ENCODE measurements around the gene USP2.

Gene USP2

DNA sequence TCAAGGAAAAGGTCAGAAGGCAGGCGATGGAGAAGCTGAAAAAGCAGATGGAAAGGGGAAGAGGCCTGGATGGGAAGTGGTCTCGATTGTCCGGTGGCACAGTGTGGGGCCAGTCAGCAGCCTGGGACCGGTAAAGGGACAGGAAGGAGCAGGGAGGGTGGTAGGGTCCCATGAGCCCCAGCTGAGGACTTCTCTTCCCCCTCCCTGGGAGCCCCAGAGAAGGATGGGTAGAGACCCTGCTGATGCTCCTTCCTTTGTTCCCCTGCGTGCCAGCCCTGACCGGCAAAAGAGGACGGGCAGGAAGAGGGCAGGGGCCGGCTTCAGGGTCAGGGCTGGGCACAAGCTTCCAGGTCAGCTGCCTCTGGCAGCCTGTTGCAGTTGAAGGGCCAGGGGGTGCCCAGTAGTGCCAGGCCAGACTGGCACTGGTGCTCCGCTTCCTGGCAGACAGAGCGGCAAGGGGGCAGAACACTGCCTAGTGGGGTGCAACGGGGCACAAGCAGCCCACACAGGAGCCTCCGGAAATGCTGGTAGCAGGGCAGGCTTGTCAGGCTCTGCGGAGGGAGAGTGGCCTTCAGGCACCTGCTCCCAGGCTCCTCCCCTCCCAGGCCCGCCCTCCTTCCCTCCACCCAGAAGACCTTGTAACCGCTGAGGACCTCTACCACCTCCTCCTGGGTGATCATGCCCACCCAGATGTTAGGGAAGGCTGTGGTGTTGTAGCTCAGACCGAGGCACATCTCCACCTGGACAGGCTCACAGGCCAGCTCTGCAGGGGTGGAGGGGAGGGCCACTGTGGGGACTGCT lies 40.1 kb downstream of the USP2 start:
- DNase-seq = no peak

DNA sequence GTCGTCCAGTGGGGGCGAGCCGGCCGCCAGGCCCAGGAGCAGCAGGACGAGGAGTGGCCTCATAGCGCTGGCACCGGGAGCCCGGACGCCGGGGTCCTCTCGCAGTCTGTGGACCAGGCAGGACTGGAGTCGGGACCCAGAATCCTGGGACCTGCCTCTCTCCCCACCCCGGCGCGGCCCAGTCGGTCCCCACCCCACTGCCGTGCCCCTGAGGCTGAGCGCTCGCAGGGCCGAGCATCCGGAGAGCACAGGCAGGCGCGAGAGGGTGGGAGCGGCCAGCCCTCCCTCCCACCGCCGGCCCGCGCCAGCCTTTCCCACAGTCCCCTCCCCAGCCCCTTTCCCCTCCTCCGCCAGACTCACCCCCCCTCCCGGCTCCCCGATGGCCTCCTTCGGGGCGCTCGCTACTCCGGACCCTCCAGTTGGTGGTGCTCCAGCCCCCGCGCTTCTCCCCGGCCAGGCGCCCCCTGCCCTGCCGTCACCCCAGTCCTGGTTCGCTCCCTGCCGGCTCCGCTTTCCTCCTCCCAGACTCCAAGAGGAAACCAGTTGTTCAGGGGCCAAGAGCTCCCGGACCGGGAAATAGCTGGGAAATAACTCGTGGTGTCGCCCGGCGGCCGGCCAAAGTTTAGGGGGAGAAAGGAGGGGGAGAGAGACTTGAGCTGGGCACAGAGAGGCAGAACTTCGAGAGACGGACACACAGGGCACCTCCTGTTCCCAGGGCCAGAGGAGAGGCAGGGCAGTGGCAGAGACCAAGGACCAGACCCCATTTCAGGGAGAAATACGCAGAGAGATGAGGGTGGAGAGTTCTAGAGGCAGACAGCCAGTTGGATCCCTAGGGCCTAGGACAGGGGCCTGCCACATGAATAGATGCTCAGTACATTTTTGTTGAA lies 40.9 kb downstream of the USP2 start, which contains the start of gene C1QTNF5:
TSS of gene C1QTNF5 (minus strand) at position 549 of the 887 bp plus-strand sequence. CDS start at position 63, 486 bp downstream.
- no peak for DNase-seq

DNA sequence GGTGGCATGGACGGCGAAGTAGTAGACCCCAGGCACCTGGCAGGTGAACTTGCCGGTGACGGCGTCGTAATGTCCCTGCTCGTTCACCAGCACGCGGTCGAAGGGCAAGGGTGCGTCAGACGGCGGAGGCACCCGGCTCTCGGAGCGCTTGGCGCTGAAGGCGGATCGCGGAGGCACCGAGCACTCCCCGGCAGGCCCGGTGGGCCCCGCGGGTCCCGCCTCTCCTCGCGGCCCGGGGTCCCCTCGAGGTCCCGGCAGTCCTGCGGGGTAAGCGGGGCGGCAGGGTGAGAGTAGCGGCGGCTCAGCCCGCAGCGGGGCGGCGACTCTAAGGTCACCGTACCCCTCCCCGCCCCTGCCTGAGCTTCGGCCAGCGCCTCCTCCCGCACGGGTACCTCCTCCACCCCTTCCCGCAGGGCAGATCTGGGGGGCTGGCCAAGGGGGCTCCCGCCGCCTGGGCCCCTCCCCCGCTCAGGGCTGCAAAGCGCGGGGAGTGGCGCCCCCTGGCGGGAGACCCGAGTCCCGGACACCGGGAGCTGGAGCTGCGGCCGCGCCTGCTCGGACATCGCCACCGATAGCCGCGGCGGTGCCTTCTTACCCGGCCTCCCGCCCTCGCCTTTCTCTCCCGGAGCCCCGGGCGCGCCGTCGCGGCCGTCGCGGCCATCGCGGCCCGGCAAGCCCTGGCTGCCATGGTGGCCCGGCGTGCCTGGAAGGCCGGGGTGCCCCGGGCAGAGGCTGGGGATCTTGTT lies 41.7 kb downstream of the USP2 start:
- no peak for DNase-seq

GRCh38 chr11:119338965-119339588 lies 42.4 kb downstream of the USP2 start:
- DNase-seq = no peak

DNA sequence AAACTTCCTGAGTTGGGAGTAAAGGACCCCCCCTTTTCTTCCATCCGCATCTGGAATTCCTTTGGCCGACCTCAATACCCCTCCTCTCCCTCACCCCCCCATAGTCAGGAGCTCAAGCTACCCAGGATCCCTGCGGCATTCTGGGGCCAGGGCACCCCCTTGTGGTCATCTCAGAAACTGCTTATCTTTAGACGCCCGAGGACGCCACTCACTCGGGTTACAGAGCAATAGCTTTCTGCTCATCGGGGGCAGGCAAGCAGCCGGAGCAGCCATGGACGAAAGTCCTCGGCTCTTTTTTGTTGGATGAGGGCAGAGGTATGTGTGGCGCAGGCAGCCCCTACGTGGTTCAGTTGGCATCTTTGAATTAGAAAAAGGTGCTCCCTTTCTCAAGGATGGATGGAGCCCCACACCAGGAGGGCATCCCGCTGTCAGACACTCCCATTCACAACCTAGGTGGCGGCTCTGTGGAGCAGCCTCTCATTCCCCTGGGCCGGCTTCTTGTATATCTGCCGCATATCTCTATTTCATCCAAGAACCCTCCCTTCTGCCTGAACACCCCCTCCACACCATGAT lies 43.1 kb downstream of the USP2 start:
- peak; percentile 42 to 74 (median 63) for DNase-seq

GRCh38 chr11:119337581-119338317 lies 43.7 kb downstream of the USP2 start:
- no peak for DNase-seq

DNA sequence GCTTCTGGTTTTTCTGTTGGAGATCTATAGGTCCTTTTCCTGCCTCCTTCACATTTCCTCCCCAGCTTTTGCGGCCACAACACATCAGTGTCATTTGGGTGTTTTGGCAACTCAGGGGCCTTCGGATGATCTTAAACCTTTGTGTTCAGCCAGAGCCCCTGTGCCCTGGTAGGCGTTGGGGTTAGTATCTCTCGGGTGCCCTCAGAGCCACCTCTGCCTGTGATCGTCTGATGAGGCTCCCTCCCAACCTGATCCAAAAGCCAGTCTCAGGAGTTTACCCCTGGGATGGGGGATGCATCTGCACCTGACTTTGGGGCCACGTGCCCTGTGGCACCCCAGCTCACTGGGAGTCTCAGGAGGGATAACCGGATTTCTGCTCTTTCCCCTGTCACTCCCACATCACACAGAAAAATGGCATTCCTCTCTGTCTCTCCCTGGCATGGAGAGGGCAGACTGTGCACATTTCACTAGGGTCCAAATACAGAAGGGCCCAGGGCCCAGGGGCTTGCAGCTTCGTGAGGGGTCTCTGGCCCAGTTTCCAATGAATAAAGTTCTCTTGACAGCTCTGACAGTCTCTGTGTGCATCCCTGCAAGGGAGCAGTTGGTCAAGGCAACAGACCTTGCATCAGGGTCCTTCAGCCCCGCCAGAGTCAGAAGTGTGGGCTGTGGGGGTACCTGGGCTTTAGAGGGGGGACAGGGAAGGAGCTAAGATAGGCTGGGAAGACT lies 44.6 kb downstream of the USP2 start:
- DNase-seq = no peak

DNA sequence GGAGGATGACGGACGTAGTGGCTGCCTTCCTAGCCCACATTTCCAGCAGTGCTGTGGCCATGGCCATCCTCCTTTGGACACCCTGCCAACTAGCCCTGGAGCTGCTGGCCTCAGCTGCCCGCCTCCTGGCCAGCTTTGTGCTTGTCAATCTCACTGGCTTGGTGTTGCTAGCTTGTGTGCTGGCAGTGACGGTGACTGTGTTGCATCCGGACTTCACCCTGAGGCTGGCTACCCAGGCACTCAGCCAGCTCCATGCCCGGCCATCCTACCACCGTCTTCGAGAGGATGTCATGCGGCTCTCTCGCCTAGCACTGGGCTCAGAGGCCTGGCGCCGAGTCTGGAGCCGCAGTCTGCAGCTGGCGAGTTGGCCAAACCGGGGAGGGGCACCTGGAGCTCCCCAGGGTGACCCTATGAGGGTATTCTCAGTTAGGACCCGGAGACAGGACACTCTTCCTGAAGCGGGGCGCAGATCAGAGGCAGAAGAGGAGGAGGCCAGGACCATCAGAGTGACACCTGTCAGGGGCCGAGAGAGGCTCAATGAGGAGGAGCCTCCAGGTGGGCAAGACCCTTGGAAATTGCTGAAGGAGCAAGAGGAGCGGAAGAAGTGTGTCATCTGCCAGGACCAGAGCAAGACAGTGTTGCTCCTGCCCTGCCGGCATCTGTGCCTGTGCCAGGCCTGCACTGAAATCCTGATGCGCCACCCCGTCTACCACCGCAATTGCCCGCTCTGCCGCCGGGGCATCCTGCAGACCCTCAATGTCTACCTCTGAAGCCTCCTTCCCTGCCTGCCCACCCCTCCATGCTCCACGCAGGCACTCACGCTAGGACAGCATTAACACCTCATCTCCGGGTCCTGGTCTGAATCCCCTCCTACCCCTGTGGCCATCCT lies 45.6 kb downstream of the USP2 start:
- no peak for DNase-seq

- no peak for DNase-seq
These were observed 46.3 kb downstream of the USP2 start for GRCh38 chr11:119335091-119335654.

GRCh38 chr11:119334174-119334930 lies 47.1 kb downstream of the USP2 start, which contains the start of gene RNF26:
Gene RNF26, plus strand, starts transcription at chr11:119334527. Its CDS starts 596 bp downstream, at chr11:119335123.
- peak; percentile 96 to 100 (median 98) for DNase-seq

GRCh38 chr11:119332111-119332765 lies 49.3 kb downstream of the USP2 start:
- DNase-seq = no peak

DNA sequence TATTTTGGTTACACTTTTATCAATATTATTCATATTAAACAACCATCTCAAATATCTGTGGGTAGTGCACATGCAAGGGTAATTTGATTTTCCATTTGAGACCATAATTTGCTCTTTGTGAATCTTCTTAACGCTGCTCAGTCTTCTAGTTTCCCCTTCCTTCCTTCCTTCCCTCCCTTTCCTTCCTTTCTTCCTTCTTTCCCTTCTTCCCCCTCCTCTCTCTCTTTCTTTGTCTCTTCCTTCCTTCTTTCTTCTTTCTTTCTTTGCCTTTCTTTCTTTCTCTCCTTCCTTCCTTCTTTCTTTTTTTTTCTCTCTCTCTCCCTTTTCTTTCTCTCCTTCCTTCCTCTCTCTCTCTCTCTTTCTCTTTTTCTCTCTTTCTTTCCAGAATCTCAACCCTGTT lies 51.3 kb downstream of the USP2 start:
- no peak for DNase-seq

DNA sequence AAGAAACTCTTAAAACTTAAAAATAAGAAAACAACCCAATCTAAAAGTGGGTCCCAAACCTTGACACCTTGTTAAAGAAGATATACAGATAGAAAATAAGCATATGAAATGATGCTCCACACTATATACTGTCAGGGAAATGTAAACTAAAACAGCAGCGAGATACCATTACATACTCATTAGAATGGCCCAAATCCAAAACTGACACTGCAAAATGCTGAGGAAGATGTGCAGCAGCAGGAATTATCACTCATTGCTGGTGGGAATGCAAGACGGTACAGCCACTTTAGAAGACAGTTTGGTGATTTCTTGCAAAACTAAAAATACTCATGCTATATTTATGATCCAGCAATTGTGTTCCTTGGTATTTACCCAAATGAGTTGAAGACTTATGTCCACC lies 52.2 kb downstream of the USP2 start:
- DNase-seq = no peak

DNA sequence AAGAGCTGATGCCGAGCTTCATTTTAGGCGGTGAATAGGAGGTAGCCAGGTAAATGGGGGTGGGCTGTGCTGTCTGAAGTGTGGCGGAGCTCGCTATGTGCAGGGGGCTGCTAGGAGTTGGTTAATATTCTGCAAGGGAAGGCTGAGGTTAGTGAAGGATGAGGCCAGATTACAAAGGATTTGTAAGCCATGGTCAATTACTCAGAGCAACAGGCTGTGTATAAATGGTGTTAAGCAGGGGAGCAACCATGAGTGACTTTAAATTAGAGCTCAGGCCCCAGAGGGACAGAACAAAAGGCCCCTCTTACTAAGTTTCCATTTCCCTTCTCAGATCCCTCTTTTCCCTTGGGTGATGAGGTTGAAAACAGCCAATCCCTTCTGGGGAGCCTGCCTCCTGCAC lies 57.3 kb downstream of the USP2 start:
- no peak for DNase-seq

- DNase-seq = peak; percentile 62 to 86 (median 64)
These were observed 57.9 kb downstream of the USP2 start for GRCh38 chr11:119323532-119324033.

GRCh38 chr11:119322921-119323531 lies 58.5 kb downstream of the USP2 start:
- no peak for DNase-seq

DNA sequence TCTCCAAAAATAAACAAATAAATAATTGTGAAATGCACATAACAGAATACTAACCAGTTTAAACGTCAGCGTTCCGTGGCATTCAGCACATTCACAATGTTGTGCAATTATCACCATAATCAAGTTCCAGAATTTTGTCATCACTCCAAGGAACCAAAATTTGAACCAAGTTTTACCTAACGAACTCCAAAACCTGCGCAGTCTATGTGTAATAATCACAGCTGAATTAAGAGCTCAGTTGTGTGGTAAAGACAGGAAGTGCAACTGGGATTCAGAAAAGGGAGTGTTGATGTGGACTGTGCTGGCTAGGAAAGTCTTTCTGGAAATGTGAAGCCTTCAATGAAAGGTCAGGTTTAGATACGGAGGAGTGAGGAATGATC lies 59.1 kb downstream of the USP2 start:
- no peak for DNase-seq

Data from NCI-H1417 (cell line).